GM21367 (cell line): ENCODE measurements around the gene MAP3K5.
"Not testable (repeated sequence)": the region's sequence is repeated elsewhere in the genome, so short reads cannot be mapped to it uniquely, and the experiment has no call there.

Experiments used
- ATAC-seq: cut with Tn5 transposase; IDR thresholded peaks from one replicate; pipeline ENCODE4 v1.9.1; 2021; ENCODE audit not compliant: unreplicated experiment

Gene MAP3K5

GRCh38 chr6:136728033-136728939 lies 64.0 kb downstream of the MAP3K5 start:
- ATAC-seq, result no peak

- ATAC-seq, result no peak
Measured at GRCh38 chr6:136726837-136727557, 65.3 kb downstream of the MAP3K5 start.

- no peak for ATAC-seq
Measured at GRCh38 chr6:136725124-136725523, 67.2 kb downstream of the MAP3K5 start.

DNA sequence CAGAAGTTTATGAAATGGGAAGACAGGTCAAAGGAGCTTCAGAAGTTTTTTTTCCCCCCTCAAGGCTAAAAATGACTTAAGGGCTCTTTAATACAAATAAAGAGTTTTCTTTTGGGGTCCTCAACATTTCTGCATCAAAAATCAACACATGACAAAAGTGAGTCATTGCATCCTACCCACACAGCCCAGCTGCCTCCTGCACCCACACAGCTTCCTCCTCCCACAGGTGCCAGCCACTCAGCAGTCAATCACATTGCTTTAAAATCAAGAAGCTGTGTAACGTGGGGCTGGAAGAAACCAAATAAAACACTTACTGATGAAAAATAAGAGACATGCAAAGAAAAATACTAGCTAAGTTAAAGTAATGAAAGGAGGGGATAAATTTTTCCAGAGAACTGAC lies 68.5 kb downstream of the MAP3K5 start:
- ATAC-seq, result no peak

DNA sequence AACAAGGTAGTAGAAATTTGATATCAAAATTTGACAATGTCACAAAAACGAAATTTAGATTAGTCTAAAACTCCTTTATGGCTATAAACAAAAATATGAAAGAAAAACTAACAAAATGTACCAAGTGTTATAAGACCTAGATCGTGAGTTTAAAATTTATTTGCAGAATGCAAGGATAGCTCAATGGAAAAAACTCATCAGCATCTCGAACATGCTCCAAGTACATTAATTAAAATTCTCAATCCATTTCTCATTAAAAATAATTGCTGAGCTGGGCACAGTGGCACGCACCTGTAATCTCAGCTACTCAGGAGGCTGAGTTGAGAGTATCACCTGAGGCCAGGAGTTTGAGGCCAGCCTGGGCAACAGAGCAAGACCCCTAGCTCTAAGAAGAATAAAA lies 70.8 kb downstream of the MAP3K5 start:
- ATAC-seq, result no peak

GRCh38 chr6:136720045-136720770 lies 72.1 kb downstream of the MAP3K5 start:
- ATAC-seq, result peak; percentile 44

GRCh38 chr6:136719280-136720044 lies 72.8 kb downstream of the MAP3K5 start:
- peak; percentile 37 for ATAC-seq

- ATAC-seq, result no peak
Measured at GRCh38 chr6:136718476-136718875, 73.8 kb downstream of the MAP3K5 start.

- no peak for ATAC-seq
Measured at GRCh38 chr6:136717716-136717990, 74.6 kb downstream of the MAP3K5 start.

- no peak for ATAC-seq
Measured at GRCh38 chr6:136716917-136717715, 75.2 kb downstream of the MAP3K5 start.

- ATAC-seq, result not testable (repeated sequence)
Measured at GRCh38 chr6:136712642-136713041, 79.6 kb downstream of the MAP3K5 start.

DNA sequence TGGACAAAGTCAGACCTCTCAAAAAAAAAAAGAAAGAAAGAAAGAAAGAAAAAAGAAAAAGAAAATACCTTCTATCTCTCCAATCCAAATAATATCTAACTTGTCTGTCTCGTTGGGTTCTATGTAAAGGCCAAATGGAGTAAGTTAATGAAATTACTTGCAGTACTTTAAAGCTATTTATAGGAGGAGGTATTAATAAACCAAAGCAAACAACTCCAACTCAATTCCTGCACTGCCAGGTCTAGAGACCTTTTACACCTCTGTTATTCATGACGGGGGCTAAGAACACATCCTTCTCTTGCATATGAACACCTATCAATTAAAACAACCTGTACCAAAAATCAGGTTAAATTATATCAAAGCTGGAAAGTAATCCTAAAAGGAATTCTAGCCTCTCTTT lies 80.6 kb downstream of the MAP3K5 start:
- ATAC-seq, result no peak

- no peak for ATAC-seq
Measured at GRCh38 chr6:136710877-136711552, 81.3 kb downstream of the MAP3K5 start.

DNA sequence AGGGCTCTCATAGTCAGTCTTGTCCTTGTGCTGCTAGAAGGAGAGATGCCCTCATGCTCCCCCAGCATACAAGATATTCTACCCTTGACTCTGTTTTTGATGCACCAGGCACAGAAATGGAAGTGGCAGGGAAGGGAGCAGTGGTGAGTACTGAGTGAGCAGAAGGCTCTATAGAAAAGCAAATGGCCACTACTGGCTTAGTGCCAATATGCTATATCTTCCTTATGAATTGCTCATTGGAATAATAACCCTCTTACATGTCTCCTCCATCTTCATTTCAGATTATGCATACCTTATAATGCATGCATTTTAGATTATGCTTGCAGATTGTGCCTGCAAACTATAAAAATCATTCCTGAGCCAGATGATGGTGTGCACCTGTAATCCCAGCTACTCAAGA lies 82.8 kb downstream of the MAP3K5 start:
- no peak for ATAC-seq

DNA sequence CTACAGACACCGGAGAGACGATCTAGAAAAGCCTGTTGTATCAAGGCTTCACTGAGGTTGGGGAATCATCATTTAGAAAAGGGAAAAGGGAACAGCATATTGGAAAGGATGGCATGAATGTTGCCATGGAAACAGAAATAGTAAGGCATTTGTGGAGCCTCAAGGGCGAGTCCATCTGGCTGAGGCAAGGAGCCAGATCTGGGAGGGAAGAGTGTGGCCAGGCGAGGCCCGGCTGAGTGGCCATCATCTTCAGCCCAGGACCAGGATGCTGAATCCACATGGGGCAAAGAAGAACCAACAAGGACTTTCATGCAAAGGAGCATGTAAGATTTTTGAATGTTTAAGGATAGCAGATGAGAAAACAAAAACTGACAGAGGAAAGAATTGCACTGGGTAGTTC lies 85.8 kb downstream of the MAP3K5 start:
- ATAC-seq, result no peak

DNA sequence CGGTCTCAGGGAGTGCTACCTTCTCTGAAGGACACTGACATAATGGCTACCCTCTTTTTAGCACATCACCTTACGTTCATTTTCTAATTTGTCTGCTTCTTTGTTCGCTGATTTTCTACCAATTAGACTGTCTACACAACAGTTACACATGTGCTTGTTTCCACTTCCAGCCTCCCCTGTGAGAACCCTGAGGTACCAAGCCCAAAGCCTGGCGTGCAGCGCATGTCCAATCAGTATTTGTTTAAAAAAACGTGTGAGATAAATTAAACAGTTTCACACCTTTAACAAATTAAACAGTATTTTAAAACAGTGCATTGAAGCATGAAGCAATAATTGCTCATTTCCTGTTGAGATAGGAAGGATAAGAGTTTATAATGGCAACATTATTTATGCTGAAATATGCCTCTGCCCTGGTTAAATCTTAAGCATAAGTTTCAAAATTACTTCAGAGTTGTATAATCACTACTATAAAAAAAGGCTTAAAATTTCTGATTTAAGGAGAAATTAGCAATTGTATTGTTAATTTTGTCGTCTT lies 88.9 kb downstream of the MAP3K5 start:
- ATAC-seq, result no peak

- no peak for ATAC-seq
Measured at GRCh38 chr6:136701045-136701444, 91.2 kb downstream of the MAP3K5 start.

DNA sequence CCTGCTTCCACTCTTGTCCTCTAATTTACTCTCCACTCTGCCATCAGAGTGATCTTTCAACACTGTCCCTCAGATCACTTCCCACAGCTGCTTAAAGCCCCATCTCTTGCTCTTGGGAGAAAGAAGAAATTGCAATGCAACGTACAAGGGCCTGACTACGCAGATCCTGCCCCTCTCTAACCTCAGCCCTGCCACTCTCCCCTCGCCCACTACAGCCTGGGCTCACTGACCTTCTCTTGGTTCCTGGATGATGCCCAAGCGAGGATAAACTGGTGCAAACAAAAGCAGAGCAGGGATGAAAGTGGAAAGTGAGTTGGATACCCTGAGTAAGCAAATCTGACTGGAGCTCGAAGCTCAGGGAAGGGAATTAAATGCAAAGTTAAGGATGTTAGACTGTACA lies 92.9 kb downstream of the MAP3K5 start:
- ATAC-seq, result no peak

- ATAC-seq, result no peak
Measured at GRCh38 chr6:136696783-136697364, 95.4 kb downstream of the MAP3K5 start.
